Liver (tissue), 9 donors: ENCODE results near the gene CACNA1I. TPM values are rescaled to one million over a fixed set of nuclear protein-coding genes. Genes with fewer than 3 reads are reported as not detected.

Experiments
- DNase-seq: peaks from one replicate; pipeline ENCODE4 v3.0.0-alpha.2; 2017; ENCODE audit warnings: low spot score
- H3K27ac ChIP-seq, 2 donors: one replicate each; pipeline ENCODE4 v1.7.0; 2013; ENCODE audit warnings: inconsistent platforms in 2 of 2, low read length in 2 of 2, control low read depth in 1 of 2, low read depth in 1 of 2, mild to moderate bottlenecking in 1 of 2
- H3K27me3 ChIP-seq, 4 donors: one replicate each; pipeline versions ENCODE4 v1.6.1 to v1.7.0; 2013; ENCODE audit warnings: low read length in 3 of 4, inconsistent platforms in 1 of 4, mild to moderate bottlenecking in 1 of 4, moderate library complexity in 1 of 4; ENCODE audit not compliant: control insufficient read depth in 4 of 4, insufficient read depth in 4 of 4
- H3K36me3 ChIP-seq, 4 donors: one replicate each; pipeline versions ENCODE4 v1.6.1 to v1.7.0; 2013; ENCODE audit warnings: low read length in 3 of 4, mild to moderate bottlenecking in 3 of 4, low read depth in 1 of 4, moderate library complexity in 1 of 4; ENCODE audit not compliant: control insufficient read depth in 4 of 4, insufficient read depth in 3 of 4
- H3K4me1 ChIP-seq, 4 donors: one replicate each; pipeline versions ENCODE4 v1.6.1 to v1.7.0; 2013; ENCODE audit warnings: low read length in 3 of 4, mild to moderate bottlenecking in 3 of 4, moderate library complexity in 1 of 4; ENCODE audit not compliant: control insufficient read depth in 4 of 4, insufficient read depth in 4 of 4
- H3K4me3 ChIP-seq, 3 donors: one replicate each; pipeline versions ENCODE4 v1.6.1 to v1.7.0; 2013; ENCODE audit warnings: low read length in 3 of 3, control low read depth in 1 of 3, low read depth in 1 of 3, mild to moderate bottlenecking in 1 of 3
- H3K9ac ChIP-seq, 2 donors: one replicate each; pipeline ENCODE4 v1.7.0; 2013; ENCODE audit warnings: low read length in 2 of 2, mild to moderate bottlenecking in 2 of 2, moderate library complexity in 2 of 2, control low read depth in 1 of 2, low read depth in 1 of 2
- H3K9me3 ChIP-seq, 4 donors: one replicate each; pipeline versions ENCODE4 v1.6.1 to v1.7.0; 2013; ENCODE audit warnings: low read length in 3 of 4; ENCODE audit not compliant: control insufficient read depth in 4 of 4
- EGR1 ChIP-seq, 2 donors: IDR thresholded peaks; 2 replicates each; pipeline ENCODE4 v1.6.1; 2016 to 2018; ENCODE audit warnings: antibody characterized with exemption in 2 of 2, low read depth in 2 of 2
- FOXA1 ChIP-seq: IDR thresholded peaks from 2 replicates; pipeline ENCODE4 v1.6.1; 2016; ENCODE audit warnings: antibody characterized with exemption
- FOXA2 ChIP-seq: IDR thresholded peaks from 2 replicates; pipeline ENCODE4 v1.6.1; 2016; ENCODE audit warnings: antibody characterized with exemption
- GABPA ChIP-seq, 2 donors: IDR thresholded peaks in 1 of 2; conservative IDR thresholded peaks in 1 of 2; 2 replicates each; pipeline ENCODE4 v1.6.1; 2016; ENCODE audit warnings: antibody characterized with exemption in 2 of 2, mild to moderate bottlenecking in 1 of 2, moderate library complexity in 1 of 2
- HNF4A ChIP-seq, 2 donors: conservative IDR thresholded peaks; 2 replicates each; pipeline ENCODE4 v1.6.1; 2016; ENCODE audit warnings: antibody characterized with exemption in 2 of 2, mild to moderate bottlenecking in 2 of 2
- HNF4G ChIP-seq: IDR thresholded peaks from 2 replicates; pipeline ENCODE4 v1.6.1; 2016; ENCODE audit warnings: antibody characterized with exemption
- JUND ChIP-seq, 2 donors: IDR thresholded peaks; 2 replicates each; pipeline ENCODE4 v1.6.1; 2016; ENCODE audit warnings: antibody characterized with exemption in 2 of 2
- NR2F2 ChIP-seq: IDR thresholded peaks from 2 replicates; pipeline ENCODE4 v1.6.1; 2016; ENCODE audit warnings: antibody characterized with exemption
- RAD21 ChIP-seq, 2 donors: IDR thresholded peaks; 2 replicates each; pipeline ENCODE4 v1.6.1; 2016; ENCODE audit warnings: antibody characterized with exemption in 2 of 2, mild to moderate bottlenecking in 2 of 2
- RXRA ChIP-seq, 2 donors: IDR thresholded peaks; 2 replicates each; pipeline ENCODE4 v1.6.1; 2017 to 2018; ENCODE audit warnings: antibody characterized with exemption in 2 of 2, mild to moderate bottlenecking in 1 of 2
- SP1 ChIP-seq: IDR thresholded peaks from 2 replicates; pipeline ENCODE4 v1.6.1; 2018; ENCODE audit warnings: antibody characterized with exemption, mild to moderate bottlenecking
- TAF1 ChIP-seq: conservative IDR thresholded peaks from 2 replicates; pipeline ENCODE4 v1.6.1; 2016; ENCODE audit warnings: antibody characterized with exemption, mild to moderate bottlenecking
- YY1 ChIP-seq: IDR thresholded peaks from 2 replicates; pipeline ENCODE4 v1.6.1; 2016; ENCODE audit warnings: antibody characterized with exemption, mild to moderate bottlenecking
- WGBS: extraction: QIAGEN DNeasy Blood & Tissue Kit; methylation state at CpG from one replicate; pipeline ENCODE4 v1.1.7; 2013; 5-methylcytosine and 5-hydroxymethylcytosine counted together
- polyA plus RNA-seq, 2 donors: library from polyadenylated mRNA; stranded (reverse) in 1 of 2; unstranded in 1 of 2; fragments of 200-250 nt in 1 of 2; fragments of >200 nt in 1 of 2; fragmentation: Nextera tagmentation in 1 of 2; extraction: Ambion mirVana in 1 of 2; gene quantifications; one replicate each; pipeline versions ENCODE4 v1.2.1 to v1.2.3, GENCODE V29; 2013 to 2015
- total RNA-seq, 2 donors: library from RNA; depleted of rRNA; stranded (reverse); fragments of >200 nt; gene quantifications; one replicate each; pipeline ENCODE4 v1.2.3, GENCODE V29; 2014
- TF ChIP-seq, protein P1 (sequence below): IDR thresholded peaks from 2 replicates; pipeline ENCODE4 v1.6.1; 2016; ENCODE audit warnings: antibody characterized with exemption
- TF ChIP-seq, protein P2 (sequence below): IDR thresholded peaks from 2 replicates; pipeline ENCODE4 v1.6.1; 2016; ENCODE audit warnings: antibody characterized with exemption
- TF ChIP-seq, protein P3 (sequence below): IDR thresholded peaks from 2 replicates; pipeline ENCODE4 v1.6.1; 2016; ENCODE audit warnings: antibody characterized with exemption
- TF ChIP-seq, protein P4 (sequence below): IDR thresholded peaks from 2 replicates; pipeline ENCODE4 v1.6.1; 2016; ENCODE audit warnings: antibody characterized with exemption, mild to moderate bottlenecking
- TF ChIP-seq, protein P5 (sequence below): fragments of 150-350 bp; IDR thresholded peaks from 2 replicates; pipeline ENCODE4 v1.5.1; 2017; ENCODE audit warnings: improper control_type of control experiment, low read depth, low read length; ENCODE audit not compliant: missing input control
- donor health status: healthy.
- donor health status: healthy.
- donor health status: healthy.
- donor health status: healthy.
- donor health status: healthy.

Gene CACNA1I
- total and polyA plus RNA-seq, 4 donors = under 0.01 to 0.14 (median 0.01) TPM; not detected in 1

DNA sequence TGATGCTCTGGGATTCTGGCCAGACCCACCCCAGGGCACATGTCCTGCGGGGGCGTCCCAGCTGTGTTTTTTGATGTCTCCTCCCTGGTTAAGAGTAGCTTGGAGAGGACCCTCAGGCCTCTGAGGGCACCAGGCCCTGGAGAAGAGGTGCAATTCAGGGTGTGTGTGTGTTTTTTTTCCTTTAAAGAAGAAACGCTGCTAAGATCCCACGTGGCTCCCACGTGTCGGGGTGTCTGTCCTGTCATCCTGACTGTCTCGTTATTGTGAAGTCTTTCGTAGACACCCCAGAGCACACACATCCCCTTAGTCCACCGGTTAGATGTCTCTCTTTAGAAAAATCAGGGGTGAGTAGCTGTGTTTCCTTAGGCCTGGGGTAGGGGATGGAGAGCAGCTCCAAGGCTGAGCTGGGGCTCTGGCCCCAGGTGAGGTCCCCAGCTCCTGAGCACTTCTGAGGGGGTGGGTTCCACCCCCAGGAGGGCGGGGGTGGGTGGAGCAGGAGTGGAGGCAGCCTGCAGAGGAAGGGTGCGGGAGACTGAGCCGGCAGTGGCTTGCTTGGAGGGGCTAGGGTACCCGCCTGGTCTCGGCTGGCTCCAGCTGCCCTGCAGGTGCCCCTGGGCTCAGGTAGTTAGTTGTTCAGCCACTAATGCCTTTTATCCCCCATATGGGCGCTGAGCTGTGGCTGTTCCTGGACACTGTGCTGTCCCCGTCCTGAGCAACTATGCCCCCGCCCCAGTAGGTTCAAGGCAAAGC lies 116.4 kb downstream of the CACNA1I start:
- no peak overlapping the region for H3K4me3 ChIP-seq
- peaks cover 0 to 3% (median 0%) of the 10 kb centered on the region in 4 donors for H3K4me1 ChIP-seq
- no peak overlapping the region for H3K27ac ChIP-seq
- TF ChIP-seq JUND (IDR thresholded peaks at IDR 0.05) (no peak), EGR1 (IDR thresholded peaks at IDR 0.05; ENCODE audit: low read depth in 2 of 2) (no peak), RAD21 (IDR thresholded peaks at IDR 0.05) (no peak), TAF1 (no peak), FOXA1 (no peak), FOXA2 (no peak), HNF4A (conservative IDR thresholded peaks at IDR 0.05) (no peak)
- TF ChIP-seq, protein P1, sequence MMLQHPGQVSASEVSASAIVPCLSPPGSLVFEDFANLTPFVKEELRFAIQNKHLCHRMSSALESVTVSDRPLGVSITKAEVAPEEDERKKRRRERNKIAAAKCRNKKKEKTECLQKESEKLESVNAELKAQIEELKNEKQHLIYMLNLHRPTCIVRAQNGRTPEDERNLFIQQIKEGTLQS = no peak
- TF ChIP-seq, protein P2, sequence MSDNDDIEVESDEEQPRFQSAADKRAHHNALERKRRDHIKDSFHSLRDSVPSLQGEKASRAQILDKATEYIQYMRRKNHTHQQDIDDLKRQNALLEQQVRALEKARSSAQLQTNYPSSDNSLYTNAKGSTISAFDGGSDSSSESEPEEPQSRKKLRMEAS = no peak
- H3K9ac ChIP-seq = no peak overlapping the region
- no peak for DNase-seq
- no peaks in the 10 kb centered on the region for H3K36me3 ChIP-seq
- no peaks in the 10 kb centered on the region for H3K9me3 ChIP-seq
- WGBS = 81% methylated on average over 17 of the region's 17 CpGs
- H3K27me3 ChIP-seq = peaks cover 2 to 5% (median 4%) of the 10 kb centered on the region in 4 donors

DNA sequence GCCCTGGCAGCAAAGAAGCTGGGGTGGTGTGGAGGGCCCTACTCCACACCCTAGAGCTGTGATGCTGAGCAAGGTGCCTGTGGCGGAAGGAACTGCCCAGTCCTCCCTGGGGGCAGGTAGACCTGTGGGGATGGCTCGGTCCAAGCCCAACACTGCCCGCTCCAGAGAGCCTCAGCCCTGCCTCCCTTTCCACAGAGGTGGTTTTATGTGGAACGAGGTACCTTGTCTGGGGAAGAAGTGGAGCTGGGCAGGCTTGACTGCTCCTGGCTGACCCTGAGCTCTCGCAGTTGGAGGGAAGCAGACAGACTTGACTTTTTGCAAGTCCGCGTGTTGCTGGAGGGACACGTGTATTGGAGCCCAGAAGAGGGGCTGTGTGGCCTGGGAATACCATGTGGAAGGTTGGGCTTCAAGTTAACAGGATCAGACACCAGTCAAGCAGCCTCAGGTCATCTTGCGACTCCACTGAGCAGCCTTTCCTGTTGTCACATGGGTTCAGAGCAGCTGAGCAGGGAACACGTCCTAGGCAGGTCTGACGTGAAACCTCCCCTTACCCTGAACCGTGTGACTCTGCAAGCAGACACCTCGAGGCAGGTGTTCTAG lies 117.7 kb downstream of the CACNA1I start:
- Histone ChIP-seq H3K9ac (no peak overlapping the region), H3K9me3 (no peaks in the 10 kb centered on the region), H3K36me3 (no peaks in the 10 kb centered on the region), H3K27ac (no peak overlapping the region), H3K27me3 (peaks cover 2 to 5% (median 4%) of the 10 kb centered on the region in 4 donors), H3K4me1 (peaks cover 0 to 3% (median 0%) of the 10 kb centered on the region in 4 donors), H3K4me3 (no peak overlapping the region)
- WGBS = 71% methylated on average over 13 of the region's 13 CpGs
- no peak for DNase-seq
- TF ChIP-seq, protein P3, sequence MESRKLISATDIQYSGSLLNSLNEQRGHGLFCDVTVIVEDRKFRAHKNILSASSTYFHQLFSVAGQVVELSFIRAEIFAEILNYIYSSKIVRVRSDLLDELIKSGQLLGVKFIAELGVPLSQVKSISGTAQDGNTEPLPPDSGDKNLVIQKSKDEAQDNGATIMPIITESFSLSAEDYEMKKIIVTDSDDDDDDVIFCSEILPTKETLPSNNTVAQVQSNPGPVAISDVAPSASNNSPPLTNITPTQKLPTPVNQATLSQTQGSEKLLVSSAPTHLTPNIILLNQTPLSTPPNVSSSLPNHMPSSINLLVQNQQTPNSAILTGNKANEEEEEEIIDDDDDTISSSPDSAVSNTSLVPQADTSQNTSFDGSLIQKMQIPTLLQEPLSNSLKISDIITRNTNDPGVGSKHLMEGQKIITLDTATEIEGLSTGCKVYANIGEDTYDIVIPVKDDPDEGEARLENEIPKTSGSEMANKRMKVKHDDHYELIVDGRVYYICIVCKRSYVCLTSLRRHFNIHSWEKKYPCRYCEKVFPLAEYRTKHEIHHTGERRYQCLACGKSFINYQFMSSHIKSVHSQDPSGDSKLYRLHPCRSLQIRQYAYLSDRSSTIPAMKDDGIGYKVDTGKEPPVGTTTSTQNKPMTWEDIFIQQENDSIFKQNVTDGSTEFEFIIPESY = no peak
- TF ChIP-seq SP1 = no peak
- TF ChIP-seq, protein P4, sequence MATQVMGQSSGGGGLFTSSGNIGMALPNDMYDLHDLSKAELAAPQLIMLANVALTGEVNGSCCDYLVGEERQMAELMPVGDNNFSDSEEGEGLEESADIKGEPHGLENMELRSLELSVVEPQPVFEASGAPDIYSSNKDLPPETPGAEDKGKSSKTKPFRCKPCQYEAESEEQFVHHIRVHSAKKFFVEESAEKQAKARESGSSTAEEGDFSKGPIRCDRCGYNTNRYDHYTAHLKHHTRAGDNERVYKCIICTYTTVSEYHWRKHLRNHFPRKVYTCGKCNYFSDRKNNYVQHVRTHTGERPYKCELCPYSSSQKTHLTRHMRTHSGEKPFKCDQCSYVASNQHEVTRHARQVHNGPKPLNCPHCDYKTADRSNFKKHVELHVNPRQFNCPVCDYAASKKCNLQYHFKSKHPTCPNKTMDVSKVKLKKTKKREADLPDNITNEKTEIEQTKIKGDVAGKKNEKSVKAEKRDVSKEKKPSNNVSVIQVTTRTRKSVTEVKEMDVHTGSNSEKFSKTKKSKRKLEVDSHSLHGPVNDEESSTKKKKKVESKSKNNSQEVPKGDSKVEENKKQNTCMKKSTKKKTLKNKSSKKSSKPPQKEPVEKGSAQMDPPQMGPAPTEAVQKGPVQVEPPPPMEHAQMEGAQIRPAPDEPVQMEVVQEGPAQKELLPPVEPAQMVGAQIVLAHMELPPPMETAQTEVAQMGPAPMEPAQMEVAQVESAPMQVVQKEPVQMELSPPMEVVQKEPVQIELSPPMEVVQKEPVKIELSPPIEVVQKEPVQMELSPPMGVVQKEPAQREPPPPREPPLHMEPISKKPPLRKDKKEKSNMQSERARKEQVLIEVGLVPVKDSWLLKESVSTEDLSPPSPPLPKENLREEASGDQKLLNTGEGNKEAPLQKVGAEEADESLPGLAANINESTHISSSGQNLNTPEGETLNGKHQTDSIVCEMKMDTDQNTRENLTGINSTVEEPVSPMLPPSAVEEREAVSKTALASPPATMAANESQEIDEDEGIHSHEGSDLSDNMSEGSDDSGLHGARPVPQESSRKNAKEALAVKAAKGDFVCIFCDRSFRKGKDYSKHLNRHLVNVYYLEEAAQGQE = no peak
- TF ChIP-seq YY1 = no peak
- TF ChIP-seq, protein P1 = no peak
- TF ChIP-seq EGR1 (IDR thresholded peaks at IDR 0.05; ENCODE audit: low read depth in 2 of 2) = no peak
- TF ChIP-seq RXRA (IDR thresholded peaks at IDR 0.05) = no peak
- TF ChIP-seq JUND (IDR thresholded peaks at IDR 0.05) = no peak
- no peak for TF ChIP-seq GABPA (IDR thresholded peaks at IDR 0.05 in 1 of 2, conservative IDR thresholded peaks at IDR 0.05 in 1 of 2)
- no peak for TF ChIP-seq TAF1
- no peak for TF ChIP-seq HNF4A (conservative IDR thresholded peaks at IDR 0.05)
- no peak for TF ChIP-seq FOXA1
- TF ChIP-seq, protein P2 = no peak
- no peak for TF ChIP-seq FOXA2
- no peak for TF ChIP-seq NR2F2
- TF ChIP-seq RAD21 (IDR thresholded peaks at IDR 0.05) = no peak
- TF ChIP-seq, protein P5, sequence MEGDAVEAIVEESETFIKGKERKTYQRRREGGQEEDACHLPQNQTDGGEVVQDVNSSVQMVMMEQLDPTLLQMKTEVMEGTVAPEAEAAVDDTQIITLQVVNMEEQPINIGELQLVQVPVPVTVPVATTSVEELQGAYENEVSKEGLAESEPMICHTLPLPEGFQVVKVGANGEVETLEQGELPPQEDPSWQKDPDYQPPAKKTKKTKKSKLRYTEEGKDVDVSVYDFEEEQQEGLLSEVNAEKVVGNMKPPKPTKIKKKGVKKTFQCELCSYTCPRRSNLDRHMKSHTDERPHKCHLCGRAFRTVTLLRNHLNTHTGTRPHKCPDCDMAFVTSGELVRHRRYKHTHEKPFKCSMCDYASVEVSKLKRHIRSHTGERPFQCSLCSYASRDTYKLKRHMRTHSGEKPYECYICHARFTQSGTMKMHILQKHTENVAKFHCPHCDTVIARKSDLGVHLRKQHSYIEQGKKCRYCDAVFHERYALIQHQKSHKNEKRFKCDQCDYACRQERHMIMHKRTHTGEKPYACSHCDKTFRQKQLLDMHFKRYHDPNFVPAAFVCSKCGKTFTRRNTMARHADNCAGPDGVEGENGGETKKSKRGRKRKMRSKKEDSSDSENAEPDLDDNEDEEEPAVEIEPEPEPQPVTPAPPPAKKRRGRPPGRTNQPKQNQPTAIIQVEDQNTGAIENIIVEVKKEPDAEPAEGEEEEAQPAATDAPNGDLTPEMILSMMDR = no peak
- TF ChIP-seq HNF4G = no peak
